ENCODE data around the gene PHLDA3.

The PHLDA3 gene

GRCh38 chr1:201418461-201418860 is 50.5 kb downstream of the PHLDA3 start:
- peaks cover 5% of the 10 kb centered on the region for H3K9me3 ChIP-seq (ENCODE audit: control insufficient read depth, low read length)
- peaks cover 10% of the 10 kb centered on the region for H3K4me1 ChIP-seq (ENCODE audit: control insufficient read depth, insufficient read depth, low read length, poor library complexity, severe bottlenecking)
- no peaks in the 10 kb centered on the region for H3K36me3 ChIP-seq (ENCODE audit: control insufficient read depth, insufficient read depth, low read length)
- H3K27ac ChIP-seq (ENCODE audit: low read depth, low read length, severe bottlenecking) = no peak overlapping the region
- WGBS, 2 experiments (ENCODE audit: insufficient coverage in 2 of 2) = 88% methylated on average over 1 of the region's 3 CpGs; no CpG with 5 or more reads in 1 of the 2 experiments
- H3K4me3 ChIP-seq (ENCODE audit: extremely low read depth, insufficient read depth, low read length, poor library complexity, severe bottlenecking) = no peak overlapping the region
